Measurements from ENCODE around the gene CCDC13. TPM values are rescaled to one million over a fixed set of nuclear protein-coding genes. Genes with fewer than 3 reads are reported as not detected.

Gene CCDC13
- total and polyA plus RNA-seq, 2 of the 13 experiments (the other 11 are each of a cell fraction or from before 2014, with no cell fraction given): 0.22 to 0.51 TPM

GRCh38 chr3:42732196-42732828 lies 40.7 kb downstream of the CCDC13 start (continued):
- TF ChIP-seq AKNA (CRISPR knock-in tag; IDR thresholded peaks at IDR 0.05; ENCODE audit: borderline replicate concordance) (no peak), ZMYM2 (CRISPR knock-in tag; IDR thresholded peaks at IDR 0.05) (no peak; the same call in 1 of the 2 replicates), HNRNPK (IDR thresholded peaks at IDR 0.05; ENCODE audit: low read depth, low read length, poor library complexity, severe bottlenecking) (no peak), GLI4 (CRISPR knock-in tag; IDR thresholded peaks at IDR 0.05; ENCODE audit: borderline replicate concordance) (no peak), DBP (CRISPR knock-in tag; IDR thresholded peaks at IDR 0.05; ENCODE audit: not compliant biosample characterization) (no peak), SRY (CRISPR knock-in tag; IDR thresholded peaks at IDR 0.05) (no peak), ZNF687 (CRISPR knock-in tag; IDR thresholded peaks at IDR 0.05) (peak; percentile 90), TOE1 (CRISPR knock-in tag; IDR thresholded peaks at IDR 0.05) (no peak), SOX5 (CRISPR knock-in tag; IDR thresholded peaks at IDR 0.05; ENCODE audit: borderline replicate concordance) (peak; percentile 95), MATR3 (CRISPR knock-in tag; IDR thresholded peaks at IDR 0.05) (no peak), ZNF484 (CRISPR knock-in tag; IDR thresholded peaks at IDR 0.05; ENCODE audit: borderline replicate concordance, low read depth) (no peak), PATZ1 (CRISPR knock-in tag; IDR thresholded peaks at IDR 0.05) (peak; percentile 89), BRD4 (CRISPR knock-in tag; IDR thresholded peaks at IDR 0.05) (peak; percentile 88; the same call in 1 of the 2 replicates), ZNF224 (CRISPR knock-in tag; IDR thresholded peaks at IDR 0.05) (no peak), SRSF1 (optimal IDR thresholded peaks at IDR 0.05; ENCODE audit: low read depth, low read length) (no peak), ATF4 (CRISPR knock-in tag; IDR thresholded peaks at IDR 0.05) (no peak)

Data from HepG2 (cell line).